Hypothalamus (tissue), 51 donors: Measurements from ENCODE around the gene C13orf46.
A peak's percentile ranks its signal among the peaks of the same experiment; 100 is the strongest.

Experiments
- DNase-seq, 51 donors: peaks; one replicate each; lab custom pipeline; 2025; lab: John Stamatoyannopoulos, UW

C13orf46 gene

DNA sequence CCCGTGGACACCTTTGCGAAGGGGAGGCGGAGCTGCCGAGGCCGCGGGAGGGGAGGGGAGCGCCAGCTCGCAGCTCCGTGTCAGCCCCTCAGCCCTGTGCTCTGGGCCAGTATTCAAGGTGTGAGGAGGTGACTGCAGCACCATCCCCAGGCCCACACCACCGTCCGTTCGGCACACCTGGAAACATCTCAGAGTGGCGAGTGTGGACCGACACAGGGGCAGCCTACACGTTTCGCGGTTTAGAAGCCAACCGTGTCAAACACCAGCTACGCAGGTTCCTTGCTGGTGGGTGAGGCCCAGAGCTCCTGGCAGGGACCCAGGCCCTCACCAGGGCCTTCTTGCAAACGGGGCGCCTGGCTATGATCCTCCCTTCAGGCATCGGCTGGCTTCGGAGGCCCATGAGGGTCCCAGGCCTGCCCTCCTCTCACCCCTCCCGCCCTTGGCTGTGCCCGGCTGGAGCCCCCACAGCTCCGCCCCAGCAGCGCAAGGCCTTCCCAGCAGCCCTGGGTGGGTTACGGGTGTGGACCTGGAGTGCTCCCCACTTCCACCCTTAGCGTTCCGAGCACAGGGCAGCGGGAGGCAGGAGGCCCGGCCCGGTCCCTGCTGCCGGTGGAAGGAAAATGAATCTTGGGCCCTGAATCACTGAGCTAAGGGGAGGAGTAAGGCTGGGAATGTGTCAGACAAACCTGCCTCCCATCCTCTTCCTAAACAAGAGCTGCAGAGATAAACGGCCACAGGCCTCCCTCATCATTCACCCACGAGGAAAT is 1.2 kb downstream of the C13orf46 start:
- no peak for DNase-seq

DNA sequence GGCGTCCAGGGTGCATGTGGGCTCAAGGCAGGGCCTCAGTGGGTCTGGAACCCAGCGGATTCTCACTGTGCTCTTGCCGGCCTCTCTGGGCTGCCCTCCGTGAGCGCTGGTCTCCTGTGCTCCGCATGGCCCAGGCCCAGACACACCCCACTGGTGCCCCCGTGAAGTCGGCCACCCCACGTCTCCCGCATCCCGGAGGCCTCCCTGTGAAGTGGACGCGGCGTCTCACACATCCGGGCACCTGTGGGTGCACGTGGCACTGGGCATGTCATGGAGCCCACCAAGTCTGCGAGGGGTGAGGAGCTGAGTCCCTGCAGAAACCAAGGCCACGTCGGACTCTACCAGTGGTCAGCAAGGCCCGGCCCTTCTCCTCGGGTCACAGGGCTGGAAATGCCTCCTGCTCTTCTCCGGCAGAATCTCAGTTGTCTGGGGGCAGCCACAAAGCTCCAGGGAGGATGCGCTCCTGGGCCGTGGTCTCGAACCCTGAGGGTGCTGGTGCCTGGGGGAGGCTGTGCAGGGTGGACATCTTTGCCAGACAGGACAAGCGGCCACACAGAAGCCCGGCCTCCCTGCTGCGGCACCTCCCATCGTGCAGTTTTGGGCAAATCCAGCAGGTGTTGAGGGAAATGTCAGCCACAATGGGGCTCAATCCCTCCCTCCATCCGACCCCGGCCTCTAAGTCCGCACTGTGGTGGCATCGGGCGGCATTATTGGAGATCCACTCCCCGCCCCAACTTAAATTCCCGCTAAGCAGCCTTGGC is 2.2 kb downstream of the C13orf46 start:
- no peak for DNase-seq

DNA sequence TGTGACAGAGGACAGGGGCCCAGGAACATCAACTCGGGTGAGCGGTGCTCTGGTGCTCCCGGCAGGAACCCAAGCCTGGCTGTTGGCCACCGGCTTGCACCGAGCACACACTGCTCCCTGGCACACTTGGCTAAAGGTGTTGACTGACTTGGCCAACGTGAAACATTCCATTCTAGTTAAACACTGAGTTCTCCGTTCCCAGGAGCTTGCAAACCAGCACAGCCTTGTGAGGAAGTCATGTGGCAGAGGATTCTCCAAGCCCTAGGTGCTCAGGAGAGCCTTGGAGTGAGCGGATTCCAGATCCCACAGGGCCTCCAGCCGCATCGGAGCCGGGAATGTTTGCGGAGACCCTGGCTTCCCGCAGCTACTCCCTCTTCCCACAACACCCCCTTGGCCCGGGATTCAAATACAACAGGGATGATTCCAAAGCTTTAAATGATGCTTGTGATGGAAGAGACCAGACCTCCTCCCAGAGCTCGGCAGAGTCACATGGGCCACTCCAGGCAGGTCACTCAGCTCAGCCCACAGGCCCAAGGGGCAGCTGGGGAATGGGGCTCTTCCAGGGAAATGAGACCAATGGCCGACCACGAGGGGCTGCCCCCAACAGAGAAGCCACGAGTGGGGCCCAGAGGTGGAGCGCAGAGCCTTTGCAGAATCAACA is 2.9 kb downstream of the C13orf46 start:
- DNase-seq: peak in 2 of 51 donors; percentile 7 to 34

DNA sequence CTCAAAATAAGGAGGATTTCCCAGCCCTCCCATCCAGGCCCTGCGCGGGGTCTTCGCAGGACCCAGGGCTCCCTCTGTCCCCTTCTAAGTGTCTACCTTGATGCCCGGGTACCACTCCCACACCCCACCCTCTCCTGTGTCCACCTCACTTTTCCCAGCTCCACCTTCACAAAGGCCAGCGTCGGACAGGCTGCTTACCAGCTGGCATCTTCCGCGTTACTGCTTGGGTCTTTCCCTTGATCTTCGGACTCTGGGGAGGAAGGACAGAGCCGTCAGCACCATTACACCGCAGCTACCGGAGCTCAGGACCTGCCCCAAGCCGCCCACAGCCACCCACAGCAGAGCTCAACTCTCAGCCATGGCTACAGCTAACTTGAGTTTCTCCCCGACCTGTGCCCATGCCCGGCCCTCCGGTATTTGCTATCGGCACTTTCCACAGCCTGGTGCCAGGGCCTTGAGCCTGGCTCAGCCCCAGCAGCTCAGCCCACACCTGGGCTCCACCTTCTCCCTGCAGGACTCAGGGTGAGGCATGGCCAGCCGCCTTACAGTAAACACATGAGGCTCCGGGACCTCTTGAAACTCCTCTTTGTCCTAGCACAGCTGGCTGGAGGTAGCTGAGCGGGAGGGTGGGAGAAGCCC is 3.8 kb downstream of the C13orf46 start:
- DNase-seq: peak in 1 of 51 donors; percentile 20

DNA sequence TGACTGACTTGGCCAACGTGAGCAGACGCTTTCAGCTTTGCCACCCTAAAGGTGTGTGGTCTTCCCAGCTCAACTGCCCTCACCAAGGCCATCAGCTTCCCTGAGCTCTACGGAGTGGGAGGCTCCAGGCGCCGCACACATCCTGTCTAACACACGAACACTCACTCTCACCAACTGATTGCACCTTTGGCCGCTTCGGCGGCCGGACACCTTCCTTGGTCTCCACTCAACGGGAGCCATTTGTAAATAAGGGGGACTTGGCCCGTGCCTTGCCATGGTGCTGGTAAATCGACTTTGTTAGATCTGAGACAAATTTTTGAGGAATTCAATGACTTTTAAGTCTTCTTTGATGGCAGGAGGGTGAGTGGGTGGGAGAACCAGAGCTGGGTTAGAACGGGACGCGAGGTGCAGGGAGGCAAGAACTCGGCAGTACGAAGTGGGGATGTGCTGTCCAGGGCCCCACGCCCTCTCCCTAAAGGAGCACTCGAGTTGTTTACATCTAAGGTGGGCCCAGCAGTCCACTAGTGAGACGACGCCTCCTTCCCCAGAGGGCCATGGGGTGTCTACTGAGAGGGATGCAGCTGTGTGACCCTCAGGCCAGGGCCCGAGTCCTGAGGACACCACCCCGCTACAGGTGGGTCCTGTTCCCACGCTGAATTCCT is 4.4 kb downstream of the C13orf46 start:
- no peak for DNase-seq

DNA sequence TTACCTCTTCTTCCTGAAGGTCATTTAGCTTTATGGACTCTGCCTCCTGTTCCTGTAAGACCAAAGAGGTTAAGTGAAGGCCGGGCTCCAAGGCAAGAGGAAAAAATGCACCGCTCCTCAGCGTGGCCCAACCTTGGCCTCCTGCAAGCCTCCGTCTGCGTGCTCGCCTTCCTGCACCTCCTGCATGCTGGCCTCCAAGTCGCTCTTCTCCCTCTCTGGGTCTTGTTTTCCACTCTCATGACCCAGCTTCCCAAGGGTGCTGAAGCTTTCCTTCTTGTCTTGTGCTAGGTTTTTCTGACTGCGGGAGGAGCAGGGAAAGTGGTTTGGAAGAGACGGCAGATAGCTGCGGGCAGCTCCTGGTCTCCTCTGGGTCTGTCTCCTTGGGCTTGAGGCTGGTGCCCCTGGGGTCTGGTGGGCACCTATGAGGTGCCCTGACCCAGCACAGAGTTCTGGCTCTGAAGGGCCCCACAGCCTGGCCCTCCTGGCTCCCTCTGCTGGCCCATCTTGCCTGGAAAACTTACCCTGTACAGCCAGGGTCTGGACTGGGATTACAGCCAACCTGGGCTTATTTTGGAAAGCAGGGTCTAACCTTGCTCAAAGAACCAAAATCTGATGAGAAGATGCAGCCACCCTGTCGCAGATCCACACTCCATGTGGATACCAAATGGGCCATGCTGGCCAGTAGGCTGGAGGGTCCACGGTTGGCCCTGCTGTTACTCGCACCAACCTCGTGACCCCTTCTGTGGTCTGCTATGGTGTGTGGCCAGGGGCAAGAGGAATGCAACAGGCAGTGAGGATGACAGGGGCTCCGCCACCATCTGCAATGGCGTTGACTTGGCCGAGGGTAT is 5.2 kb downstream of the C13orf46 start:
- DNase-seq: no peak

DNA sequence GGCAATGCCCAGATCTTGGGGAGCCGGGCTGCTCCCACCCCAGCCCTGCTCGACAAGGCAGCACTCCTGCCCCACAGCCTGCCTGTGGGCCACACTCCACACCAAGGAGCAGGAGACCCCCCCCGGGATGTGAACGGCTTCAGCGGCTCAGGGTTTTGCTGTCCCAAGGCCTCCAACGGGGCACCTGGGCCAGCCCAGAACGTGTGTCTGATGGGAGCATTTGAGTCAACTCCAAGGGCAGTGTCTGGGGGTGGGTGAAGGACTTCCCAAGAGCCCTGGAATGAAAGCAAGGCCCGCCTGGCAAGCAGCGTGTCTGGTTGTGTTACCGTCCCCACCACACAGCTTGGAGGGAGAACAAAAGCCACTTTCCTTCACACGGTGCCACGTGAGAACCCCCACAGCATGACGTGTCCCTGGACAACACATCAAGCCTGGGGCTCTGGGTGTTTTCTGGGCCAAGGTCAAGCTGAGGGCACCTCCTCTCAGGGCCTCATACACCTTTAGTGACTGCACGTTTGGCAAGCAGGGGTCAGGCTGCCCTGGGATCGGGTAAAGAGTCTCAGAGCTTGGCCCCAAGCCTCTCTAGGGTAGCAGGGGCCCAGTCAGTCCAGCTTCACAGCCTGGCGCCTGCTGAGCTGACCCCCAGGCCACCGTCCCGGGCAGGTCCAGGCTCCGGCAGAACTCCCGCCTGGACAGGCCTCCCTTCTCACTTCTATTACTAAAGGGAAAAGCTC is 6.0 kb downstream of the C13orf46 start:
- DNase-seq: no peak

DNA sequence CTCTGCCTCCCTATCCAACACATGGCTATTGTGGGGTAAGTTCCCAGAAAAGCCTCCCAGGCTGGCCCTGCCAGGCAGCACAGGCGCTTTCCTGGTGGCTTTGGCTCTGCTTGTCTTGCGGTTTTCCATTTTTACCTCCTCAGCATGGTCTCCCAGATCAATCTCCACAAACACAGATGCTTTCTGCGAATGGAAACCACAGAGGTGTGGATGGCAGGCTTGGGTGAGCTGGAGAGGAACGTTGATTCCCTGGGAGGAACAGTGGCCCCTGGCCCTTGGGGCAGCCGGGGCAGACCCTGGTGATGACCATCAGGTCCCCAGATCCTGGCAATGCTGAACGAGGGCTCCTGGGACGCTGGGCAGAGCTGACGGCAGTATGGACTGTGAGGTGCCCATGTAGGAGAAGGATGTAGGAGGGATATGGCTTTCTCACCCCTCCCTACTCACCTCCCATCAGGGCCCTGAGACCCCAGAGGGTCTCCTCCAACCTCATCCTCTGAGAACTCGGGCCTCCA is 6.6 kb downstream of the C13orf46 start:
- DNase-seq: no peak

DNA sequence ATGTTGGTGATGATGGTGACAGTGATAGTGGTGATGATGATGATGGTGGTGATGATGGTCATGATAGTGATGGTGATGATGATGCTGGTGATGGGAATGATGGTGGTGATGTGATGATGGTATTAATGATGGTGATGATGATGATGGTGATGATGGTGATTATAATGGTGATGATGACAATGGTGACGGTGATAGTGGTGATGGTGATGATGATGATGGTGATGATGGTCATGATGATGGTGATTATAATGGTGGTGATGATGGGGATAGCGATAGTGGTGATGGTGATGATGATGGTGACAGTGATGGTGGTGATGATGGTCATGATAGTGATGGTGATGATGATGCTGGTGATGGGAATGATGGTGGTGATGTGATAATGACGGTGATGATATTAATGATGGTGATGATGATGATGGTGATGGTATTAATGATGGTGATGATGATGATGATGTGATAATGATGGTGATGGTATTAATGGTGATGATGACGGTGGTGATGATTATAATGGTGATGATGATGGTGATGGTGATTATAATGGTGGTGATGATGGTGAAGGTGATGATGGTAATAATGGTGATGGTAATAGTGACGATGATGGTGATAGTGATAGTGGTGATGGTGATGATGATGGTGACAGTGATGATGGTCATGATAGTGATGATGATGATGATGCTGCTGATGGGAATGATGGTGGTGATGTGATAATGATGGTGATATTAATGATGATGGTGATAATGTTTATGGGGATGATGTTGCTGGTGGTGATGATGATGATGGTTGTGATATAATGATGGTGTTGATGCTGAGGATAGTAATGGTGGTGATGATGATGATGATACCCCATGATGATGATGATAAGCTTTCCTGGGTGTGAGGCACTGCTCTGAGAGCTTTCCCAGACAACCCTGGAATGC is 7.7 kb downstream of the C13orf46 start:
- no peak for DNase-seq

DNA sequence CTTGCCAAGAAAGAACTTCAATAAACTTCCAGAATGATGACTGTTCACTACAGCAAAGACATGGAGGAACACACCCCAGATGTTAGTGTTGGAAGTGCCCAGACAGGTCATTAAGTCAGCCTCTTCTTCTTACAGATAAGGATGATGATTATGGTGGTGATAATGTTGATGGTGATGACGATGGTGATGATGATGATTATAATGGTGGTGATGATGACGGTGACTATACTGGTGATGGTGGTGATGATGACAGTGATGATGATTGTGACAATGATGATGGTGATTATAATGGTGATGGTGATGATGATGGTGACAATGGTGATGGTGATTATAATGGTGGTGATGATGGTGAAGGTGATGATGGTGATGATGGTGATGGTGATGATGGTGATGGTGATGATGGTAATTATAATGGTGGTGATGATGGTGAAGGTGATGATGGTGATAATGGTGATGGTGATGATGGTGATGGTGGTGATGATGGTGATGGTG is 8.4 kb downstream of the C13orf46 start:
- no peak for DNase-seq

DNA sequence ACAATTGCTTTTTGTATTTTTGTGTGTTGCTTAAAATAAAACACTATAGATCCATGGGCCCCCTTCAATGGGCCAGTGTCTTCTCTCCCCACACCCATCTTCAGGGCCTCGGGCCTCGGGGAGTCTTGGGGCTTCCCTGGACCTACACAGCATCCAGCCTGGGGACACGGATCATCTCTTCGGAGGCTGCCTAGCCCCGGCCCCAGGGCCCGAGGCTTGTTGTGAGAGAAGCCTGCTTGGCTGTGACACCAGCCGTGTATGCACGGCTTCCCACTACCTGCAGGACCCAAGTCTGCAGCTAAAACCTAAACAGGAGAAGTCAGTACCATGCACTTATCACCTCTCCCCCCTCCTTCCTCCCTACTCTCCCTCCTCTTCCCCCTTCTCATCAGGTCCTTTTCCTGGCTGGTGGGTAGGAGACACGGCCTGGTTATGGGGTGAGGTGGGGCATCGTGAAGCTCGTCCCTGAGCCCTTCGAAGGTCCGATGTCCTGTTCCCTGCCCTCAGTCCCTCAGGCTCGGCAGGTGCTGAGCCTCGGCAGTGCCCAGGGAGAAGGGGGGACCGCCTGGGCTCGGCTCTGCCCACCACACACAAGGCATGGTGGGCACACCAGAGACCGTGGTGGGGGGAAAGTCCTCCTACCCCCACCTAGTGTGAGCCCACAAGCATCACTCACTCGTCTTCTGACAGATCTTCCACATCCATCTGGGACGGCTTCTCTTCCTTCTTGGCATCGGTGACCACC is 9.5 kb downstream of the C13orf46 start:
- DNase-seq: no peak

DNA sequence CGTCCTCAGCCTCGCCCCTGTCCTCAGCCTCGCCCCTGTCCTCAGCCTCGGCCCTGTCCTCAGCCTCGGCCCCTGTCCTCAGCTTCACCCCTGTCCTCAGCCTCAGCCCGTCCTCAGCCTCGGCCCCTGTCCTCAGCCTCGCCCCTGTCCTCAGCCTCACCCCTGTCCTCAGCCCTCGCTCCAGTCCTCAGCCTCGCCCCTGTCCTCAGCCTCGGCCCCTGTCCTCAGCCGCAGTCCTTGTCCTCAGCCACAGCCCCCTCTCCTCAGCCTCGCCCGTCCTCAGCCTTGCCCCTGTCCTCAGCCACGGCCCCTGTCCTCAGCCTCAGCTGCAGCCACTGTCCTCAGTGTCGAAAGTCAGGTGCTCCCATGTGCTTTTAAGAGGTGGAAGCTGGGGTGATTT is 10.5 kb downstream of the C13orf46 start:
- no peak for DNase-seq

DNA sequence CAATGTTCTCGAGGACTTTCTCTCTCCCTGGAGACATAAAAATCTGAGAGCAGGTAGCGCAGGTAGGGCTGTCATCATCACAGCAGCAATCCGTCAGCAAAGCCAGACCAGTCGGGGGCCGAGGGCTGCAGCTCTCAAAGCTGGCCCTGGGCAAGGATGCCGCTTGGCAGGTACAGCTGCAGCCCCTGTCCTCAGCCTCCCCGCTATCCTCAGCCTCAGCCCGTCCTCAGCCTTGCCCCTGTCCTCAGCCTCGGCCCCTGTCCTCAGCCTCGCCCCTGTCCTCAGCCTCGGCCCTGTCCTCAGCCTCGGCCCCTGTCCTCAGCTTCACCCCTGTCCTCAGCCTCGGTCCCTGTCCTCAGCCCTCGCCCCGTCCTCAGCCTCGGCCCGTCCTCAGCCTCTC is 10.9 kb downstream of the C13orf46 start:
- DNase-seq: no peak

DNA sequence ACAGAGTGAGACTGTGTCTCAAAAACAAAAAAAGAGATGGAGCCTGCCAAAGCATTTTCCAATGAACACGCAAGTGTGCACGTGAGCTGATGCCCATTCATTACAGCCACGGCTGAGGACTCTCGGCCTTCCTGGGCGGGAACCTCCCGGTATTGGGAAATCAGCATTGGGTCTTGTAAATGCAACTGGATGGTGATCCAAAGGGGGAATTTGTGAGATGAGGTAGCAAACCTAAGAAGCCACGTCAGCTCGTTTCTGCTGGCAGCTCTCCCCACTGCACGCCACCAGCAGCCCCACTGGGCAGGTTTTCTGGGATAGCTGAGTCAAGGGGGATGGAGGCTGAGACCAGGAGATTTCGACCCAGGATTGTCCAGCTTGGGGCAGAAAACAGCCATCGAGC is 11.5 kb downstream of the C13orf46 start:
- no peak for DNase-seq

DNA sequence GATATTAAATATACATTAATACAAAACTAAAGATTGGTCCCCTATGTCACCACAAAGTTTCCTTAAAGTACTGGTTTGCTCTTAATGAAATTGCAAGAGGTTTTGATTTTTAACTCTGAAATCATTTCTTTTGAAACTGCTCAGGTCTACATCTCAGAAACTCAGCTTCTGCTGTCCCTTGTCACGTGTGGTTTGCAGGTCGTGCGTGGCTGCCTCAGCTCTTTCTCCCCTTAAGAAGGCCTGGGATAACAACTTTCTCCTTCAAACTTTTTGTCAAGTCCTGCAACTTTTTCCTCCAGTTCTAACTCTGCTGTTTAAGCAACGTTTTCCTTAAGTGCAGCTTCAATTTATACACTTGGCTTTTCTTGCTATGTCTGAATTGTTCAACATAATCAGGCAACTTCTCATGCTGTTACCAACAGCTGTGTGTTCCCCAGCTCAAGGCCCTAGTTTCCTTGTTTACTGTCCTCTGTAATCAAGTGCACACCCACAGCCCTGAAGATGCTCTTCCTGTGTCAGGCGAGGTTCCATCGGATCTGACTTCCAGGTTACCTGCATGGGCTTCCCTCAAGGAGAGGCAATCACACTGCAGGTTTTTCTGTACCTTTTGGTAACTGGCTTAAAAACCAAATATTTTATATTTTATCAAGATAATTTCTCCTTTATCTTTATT is 13.5 kb downstream of the C13orf46 start:
- no peak for DNase-seq

DNA sequence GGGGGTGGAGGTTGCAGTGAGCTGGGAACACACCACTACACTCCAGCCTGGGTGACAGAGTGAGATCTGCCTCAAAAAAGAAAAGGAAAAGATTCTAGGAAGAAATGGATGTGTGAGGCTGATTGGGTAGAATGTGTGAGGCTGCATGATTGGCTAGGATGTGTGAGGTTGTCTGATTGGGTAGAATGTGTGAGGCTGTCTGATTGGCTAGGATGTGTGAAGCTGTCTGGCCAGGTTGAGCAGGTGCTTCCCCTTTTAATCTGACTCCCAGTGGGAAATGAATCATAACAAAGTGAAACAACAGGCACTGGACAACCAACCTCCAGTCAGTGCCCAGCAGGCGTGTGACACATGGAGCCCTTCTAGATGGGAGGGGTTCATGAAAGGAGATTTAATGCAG is 14.7 kb downstream of the C13orf46 start:
- no peak for DNase-seq
